HG03280 (cell line): Measurements from ENCODE around the gene FNBP1.
A peak's percentile ranks its signal among the peaks of the same experiment; 100 is the strongest.
"Not testable (repeated sequence)": the region's sequence is repeated elsewhere in the genome, so short reads cannot be mapped to it uniquely, and the experiment has no call there.

Experiments used
- ATAC-seq: cut with Tn5 transposase; IDR thresholded peaks from one replicate; pipeline ENCODE4 v1.9.1; 2021; ENCODE audit warnings: mild to moderate bottlenecking, moderate library complexity; ENCODE audit not compliant: unreplicated experiment

The FNBP1 gene

DNA sequence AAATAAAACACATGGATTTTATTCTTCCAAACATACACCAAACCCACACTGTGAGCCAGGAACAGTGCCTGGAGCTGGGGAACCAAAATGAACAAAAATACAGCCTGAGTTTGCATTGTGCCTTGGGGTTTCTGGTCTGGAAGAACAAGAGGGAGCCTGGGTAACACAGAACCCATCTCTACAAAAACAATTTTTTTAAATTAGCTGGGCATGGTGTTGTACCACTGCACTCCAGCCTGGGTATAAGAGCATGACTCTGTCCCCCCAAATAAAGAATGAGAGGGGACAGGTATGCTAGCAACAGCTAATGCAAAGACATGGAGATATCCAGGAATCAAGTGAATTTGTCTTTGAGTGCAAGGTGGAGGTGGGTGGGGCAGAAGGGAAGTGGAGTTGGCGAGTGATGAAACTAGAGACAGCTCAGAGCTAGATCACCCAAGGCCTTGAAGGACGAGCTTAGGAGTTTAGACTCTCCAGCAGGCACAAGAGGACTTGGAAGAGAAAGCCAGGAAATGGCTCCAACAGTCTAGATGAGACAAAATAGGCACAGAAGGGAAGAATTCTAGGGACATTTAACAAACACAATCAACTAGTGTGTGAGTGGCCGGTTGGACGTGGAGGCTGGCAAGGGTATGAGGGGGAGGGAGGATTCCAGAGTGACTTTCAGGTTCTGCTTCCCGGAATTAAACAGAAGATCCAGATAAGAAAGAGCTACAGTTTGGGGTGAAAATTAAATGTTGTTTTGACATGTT is 47.4 kb downstream of the FNBP1 start:
- no peak for ATAC-seq

DNA sequence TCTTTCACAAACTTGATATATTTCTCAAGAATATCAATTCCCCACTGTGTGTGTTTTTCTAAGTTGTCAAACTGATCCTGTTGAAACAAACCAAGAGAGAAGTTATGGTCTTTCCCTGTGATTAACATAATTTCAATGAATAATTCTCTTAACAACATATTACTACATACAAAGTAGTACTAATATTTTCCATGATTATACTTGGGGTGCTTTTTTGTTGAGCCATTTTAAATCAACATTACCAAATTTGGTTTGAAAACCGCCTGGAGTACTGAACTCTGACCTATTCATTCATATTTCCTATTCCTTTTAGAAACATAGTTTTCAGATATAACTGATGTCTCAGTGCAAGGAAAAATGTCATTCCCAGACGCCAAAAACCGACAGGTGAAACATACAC is 48.1 kb downstream of the FNBP1 start:
- ATAC-seq, result no peak

DNA sequence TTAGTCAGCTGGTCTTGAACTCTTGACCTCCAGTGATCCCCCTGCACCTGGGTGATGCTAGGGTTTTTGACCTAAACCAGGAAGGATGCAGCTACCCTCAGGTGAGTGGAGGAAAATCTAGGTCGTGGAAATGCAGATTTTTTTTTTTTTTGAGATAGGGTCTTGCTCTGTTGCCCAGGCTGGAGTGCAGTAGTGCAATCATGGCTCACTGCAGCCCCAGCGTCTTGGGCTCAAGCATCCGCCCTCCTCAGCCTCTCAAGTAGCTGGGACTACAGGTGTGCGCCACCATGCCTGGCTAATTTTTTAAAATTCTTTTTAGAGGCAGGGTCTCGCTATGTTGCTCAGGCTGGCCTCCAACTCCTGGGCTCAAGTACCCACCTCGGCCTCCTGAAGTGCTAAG is 51.9 kb downstream of the FNBP1 start:
- not testable (repeated sequence) for ATAC-seq

DNA sequence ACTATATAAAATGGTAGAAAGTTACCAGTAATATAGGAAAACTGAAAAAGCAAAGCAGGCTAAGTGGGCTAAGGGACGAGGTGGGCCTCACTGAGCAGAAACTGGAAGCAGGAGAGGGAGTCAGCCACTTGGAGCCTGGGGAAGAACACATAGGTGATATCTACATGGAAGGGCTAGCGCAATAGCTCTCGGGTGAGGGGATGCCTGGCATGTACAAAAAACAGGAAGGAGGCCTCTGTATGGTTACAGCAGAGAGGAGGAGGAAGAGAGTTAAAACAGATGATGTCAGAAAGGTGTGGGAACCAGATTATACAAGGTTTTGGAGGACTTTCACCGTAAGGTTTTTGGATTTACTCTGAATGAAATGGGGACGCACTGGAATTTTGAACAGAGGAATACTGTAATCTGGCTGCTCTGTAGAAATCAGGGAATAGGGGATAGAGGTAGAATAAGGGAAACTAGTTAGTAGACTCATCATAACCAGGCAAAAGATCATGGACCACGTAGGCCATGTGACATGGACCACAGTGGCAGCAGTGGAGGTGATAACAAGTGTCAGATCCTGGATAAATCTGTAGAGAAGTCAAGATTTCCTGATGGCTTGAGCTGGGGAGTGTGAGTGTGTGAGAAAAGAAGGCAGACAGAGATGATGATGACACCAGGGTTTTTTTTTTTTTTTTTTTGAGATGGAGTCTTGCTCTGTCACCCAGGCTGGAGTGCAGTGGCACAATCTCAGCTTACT is 52.5 kb downstream of the FNBP1 start:
- no peak for ATAC-seq

DNA sequence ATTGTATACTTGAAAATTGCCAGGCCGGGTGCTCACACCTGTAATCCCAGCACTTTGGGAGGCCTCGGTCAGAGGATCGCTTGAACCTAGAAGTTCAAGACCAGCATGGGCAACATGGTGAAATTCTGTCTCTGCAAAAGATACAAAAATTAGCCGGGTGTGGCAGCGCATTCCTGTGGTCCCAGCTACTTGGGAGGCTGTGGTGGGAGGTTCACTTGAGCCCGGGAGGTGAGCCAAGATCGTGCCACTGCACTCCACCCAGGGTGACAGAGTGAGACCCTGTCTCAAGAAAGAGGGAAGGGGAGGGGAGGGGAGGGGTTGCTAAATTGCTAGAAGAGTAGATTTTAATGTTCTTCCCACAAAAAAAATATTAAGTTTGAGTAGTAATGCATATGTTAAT is 53.2 kb downstream of the FNBP1 start:
- no peak for ATAC-seq

DNA sequence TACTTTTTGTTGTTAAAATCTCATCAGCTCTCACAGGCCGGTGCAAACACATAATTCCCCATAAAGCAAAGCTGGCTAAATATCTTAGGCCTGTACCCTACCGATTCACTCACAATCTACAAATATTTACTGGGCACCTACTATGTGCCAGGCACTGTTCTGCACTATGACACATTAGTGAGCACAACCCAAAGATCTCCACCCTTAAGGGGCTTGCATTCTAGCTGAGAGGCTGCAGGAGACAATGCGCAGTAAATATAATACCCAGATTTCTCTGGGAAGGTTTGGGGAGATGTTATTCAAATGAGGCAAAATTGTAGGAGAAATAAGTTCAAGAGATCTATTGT is 53.7 kb downstream of the FNBP1 start:
- no peak for ATAC-seq

DNA sequence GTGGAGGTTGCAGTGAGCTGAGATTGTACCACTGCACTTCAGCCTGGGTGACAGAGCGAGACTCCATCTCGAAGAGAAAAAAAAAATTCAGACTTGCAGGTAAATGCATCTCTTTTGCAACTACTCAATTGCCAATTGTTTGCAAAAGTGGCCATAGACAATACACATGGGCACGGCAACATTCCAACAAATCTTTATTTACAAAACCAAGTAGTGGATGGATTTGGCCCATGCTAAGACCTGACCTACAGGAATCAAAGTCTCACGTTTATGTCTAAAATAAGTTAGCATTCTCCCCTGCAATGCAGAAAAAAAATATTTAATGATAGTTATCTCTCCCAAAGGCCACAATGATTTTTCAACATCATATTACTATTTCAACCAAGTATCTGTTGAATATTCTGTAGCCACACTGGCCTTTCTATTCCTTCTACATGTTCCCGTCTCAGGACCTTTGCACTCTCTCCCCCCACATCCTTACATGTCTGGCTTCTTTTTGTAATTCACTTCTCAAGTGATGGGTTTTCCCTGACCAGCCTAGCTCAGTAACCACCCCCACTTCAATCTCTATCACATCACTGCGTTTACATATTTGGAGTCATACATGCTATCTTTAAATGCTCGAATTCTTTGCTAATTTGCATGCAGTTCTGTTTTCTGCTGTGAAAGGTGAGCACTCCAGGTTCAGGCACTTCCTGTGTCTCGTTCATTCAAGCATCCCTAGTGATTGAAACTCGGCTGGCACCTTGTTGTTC is 54.2 kb downstream of the FNBP1 start:
- ATAC-seq, result peak; percentile 44

DNA sequence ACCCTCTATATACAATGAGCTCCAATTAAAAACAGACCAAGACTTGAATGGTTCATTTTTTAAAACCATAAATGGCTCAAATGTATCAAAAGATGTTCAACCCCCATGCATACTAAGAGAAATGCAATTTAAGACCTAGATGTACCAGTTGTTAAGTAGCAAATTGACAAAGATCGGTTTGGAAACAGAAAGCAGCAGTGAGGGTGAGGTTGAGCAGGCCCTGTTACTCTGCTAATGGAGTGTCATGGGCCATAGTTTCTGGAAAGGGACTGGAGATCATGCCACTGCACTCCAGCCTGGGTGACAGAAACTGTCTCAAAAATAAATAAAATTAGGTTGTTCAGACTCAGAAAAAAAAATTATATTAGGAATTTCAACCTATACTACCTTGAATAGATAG is 55.0 kb downstream of the FNBP1 start:
- no peak for ATAC-seq

DNA sequence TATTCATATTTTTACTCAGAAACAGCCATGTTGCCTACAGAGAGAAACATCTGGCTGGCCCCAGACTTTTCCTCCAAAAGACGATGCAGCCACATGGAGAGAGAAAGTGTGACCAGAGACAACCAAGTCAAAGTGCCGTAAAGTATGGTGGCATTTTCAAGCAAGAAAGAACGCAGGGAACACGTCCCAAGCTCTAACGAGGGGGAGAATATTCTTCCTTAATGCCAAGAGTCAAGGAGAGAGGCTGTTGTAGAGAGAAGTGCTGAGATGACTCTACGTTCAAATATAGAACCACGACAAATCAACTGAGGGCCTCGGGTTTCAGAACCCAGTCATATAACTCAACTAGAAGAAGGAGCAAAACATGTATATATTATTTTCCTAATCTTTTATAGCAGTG is 55.9 kb downstream of the FNBP1 start:
- ATAC-seq, result no peak

DNA sequence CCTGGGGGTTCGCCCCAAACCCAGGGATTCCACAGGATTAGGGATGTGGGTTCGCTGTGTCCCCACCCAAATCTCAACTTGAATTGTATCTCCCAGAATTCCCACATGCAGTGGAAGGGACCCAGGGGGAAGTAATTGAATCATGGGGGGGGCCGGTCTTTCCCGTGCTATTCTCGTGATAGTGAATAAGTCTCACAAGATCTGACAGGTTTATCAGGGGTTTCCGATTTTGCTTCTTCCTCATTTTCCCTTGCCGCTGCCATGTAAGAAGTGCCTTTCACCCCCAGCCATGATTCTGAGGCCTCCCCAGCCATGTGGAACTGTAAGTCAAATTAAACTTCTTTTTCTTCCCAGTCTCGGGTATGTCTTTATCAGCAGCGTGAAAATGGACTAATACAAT is 58.4 kb downstream of the FNBP1 start:
- ATAC-seq, result not testable (repeated sequence)

DNA sequence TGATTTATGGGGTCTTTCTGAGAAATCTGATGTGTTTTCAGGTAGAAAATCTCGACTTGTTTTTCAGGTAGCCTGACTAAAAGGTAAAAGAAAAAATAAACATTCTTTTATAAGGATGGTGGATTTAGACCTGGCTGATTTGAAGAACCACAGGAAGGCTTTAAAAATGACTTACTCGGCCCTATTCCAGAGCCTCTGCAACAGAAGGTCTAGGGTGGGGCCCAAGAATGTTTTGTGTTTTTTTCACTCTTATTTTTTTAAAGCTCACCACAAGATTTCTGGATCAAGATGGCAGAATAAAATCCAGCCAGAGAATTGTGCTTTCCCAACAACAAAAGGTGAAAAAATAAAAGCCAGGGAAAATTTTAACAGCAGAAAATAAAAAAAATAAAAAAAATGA is 59.1 kb downstream of the FNBP1 start:
- ATAC-seq, result no peak

DNA sequence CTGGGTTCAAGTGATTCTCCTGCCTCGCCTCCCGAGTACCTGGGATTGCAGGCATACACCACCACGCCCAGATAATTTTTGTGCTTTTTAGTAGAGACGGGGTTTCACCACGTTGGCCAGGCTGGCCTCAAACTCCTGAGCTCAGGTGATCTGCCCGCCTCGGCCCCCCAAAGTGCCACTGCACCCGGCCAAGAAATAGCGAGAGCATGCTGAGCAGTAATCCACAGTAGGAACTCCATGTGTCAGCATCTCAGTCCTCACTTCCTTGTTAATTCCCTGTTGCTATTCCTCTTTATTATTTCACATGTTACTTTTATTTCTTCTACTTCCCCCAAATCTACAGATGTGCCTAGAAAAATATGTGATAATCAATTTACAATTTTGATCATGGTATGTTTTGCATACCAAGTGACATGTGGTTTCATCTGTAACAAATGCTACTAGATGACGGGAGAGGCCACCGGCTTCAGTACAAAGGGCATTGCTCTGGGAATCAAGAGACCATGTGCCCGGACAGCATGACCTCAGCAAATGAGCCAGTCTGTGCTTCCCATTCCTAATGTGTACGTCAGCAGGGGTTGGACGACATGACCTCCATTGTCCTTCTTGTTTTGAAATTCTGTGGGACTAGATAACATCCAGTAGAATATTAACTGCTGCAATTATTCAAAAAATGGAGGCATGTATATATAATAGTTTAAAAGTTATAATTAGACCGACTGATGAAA is 61.6 kb downstream of the FNBP1 start:
- ATAC-seq, result no peak

DNA sequence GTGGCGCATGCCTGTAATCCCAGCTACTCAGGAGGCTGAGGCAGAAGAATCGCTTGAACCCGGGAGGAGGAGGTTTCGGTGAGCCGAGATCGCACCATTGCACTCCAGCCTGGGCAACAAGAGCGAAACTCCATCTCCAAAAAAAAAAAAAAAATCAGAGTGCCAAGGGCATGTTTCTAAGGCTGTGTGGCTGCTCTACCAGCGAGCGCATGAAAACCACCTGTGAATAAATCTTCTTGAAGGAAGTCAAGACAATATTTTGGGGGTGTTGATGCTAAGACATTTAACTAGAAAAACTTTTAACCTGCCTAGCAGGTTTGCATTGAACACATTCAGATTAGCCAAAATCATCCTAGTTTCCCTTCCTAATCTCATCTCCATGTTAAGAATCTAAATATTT is 62.8 kb downstream of the FNBP1 start:
- not testable (repeated sequence) for ATAC-seq

DNA sequence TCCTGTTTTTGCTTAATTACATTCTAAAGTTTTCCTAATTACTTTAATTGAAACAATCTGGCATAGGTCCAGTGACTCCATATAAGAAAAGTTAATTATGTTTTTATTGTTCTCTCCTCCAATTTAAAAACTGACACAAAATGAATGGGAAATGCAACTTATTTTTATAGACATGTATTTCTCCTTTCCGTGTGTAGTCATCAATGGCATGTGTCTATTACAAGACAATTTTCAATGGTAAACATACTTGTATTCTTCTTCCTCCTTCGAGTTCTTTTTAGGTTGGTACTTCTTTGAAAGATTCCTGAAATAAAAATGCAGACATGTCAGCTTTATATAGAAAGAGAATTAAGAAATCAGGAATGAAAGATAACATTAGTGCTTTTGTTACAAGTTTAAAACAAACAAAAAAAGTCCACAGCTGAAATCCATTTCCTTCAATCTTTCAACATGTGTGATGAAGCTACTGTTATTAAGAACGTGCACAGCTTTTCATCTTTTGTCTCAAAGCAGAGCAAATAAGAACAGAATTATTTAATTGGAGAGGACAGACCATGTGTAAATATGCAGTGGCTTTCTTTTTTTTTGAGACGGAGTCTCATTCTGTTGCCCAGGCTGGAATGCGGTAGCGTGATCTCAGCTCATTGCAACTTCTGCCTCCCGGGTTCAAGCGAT is 63.8 kb downstream of the FNBP1 start:
- no peak for ATAC-seq

DNA sequence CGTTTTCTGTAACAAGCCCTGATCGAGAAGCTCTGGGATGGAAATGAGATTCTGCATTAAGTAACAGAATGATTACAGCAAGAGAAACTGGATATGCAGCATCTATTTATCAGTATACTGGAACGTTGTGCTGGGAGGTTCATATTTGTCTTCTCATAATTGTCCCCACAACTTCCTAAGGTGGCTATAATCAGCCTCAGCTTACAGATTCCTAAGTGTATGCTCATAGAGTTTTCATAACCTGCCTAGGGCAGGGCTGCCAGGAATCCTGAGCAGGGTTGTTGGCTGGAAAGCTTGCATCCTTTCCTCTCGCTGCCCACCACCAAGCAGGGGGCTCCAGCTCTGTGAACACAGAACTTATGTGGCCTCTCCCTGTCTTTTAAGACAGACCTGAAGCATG is 70.2 kb downstream of the FNBP1 start:
- ATAC-seq, result no peak

DNA sequence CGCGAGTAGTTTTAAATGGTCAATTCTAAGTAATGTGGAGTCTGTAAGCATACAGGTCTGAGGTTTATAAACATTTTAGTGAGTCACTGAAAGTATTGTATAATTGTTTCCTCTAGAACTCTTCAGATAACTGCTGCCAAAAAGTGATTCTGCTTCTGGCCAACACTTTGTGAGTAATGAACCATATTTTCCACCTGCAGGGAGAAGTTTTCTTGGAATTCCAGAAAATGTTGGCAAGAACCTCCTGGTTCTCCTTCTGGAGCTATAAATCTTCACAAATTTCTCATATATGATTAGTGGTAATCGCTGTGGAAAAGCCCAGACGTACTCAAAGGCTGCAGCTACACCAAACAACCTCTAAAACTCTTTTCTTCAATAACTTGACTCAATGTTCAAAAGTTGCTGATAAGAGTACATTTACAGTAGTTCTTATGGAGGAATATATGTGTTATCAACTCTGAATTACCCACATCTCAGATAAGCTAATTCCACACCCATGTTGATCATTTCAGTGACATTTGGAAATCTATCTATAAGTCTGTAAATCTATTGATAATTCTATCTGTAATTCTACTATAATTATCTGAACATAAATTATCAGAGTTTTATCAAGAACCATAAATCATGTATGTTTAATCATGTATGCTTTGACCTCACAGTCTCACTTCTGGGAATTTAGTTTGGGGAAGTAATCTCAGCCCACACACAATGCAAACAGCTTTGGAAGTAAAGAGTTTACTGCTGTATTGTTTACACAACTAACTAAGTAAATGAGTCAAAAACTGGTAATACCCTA is 74.1 kb downstream of the FNBP1 start:
- ATAC-seq, result no peak

DNA sequence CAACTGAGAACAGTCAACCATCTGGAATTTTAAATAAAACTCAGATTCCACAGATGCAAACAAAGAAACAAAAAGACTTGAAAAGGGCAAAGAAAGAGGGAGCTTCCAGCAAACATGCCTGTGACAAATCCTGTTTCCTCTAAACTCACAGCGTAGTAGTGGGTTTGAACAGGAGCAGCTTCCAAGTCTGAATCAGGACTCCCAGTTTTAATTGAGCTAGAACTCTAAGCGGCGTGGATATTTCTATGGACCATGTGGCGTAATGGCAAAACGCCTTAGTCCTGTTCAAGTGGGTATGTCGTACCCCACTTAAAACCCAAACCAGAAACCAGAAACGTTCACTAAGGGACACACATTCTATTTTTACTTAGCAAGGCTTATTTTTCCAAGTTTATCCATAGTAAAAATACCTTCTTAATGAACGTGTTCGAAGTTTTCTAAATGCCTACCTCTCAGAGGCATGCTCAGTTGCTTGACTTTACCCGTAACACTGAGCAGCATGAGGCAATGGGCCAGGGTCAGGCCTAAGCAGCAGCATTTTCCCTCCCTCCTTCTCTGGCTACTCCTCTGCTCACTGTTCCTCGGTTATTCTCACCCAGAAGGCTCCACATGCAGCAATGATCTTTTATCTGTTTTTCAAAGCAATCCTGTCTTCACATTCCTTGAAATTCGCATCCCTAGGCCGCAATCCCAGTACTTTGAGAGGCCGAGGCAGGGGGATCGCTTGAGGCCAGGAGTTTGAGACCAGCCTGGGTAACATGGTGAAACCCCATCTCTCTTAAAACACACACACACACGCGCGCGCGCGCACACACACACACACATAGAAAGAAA is 77.9 kb downstream of the FNBP1 start:
- ATAC-seq, result no peak

DNA sequence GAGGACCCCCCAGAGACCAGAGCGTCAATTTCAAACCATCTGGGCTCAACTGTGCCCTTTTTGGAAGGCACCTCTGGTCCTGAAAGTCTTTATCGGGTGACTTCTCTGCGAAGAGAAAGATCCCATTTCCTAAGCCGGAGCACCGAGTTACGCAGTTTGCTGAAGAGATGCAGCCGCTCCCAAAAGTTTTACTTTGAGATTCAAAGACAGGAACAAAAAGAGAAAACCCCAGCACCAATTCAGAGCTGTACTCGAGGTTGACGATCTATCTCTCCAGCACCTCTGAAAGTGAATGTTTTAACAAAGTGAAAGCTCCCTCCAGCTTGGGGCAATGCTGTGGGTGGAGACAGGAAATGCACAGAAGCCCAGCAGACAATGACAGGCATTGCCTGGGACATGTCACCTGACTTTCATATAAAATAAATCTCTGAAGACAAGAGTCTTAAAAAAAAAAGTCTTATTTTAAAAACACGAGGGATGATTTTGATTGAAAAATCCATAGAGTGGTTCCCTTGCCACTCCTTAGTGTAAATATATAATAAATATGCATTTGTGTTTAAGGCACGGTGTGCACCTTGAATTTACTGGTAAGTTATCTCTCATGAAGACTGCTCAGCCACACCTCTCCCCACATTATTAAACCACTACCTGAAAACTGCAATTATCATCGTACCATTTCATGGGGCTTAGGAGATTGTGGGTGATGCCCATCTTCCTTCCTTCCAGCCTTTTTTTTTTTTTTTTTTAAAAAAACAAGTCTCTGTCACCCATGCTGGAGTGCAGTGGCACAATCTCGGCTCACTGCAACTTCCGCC is 79.9 kb downstream of the FNBP1 start:
- ATAC-seq, result peak; percentile 79
